HEK293 (cell line): ENCODE results near the gene SURF1.

Experiments
- CTCF ChIA-PET: fragments of 350-600 bp; formaldehyde crosslinking; extraction: SDS; loops from one replicate; lab custom pipeline; 2021; ENCODE audit warnings: antibody characterized with exemption; lab: Yijun Ruan, JAX
- POLR2A ChIA-PET: fragments of 300-600 bp; formaldehyde crosslinking; extraction: SDS; loops from one replicate; lab custom pipeline; 2020; ENCODE audit warnings: antibody characterized with exemption, inconsistent platforms; lab: Yijun Ruan, JAX
- H3K27ac ChIP-seq: fragments of 200-500 bp; sonication (Bioruptor generic); 2 replicates; pipeline ENCODE4 v1.5.1; 2014; ENCODE audit warnings: low read depth, low read length, control low read depth, inconsistent platforms; ENCODE audit errors: extremely low read depth
- H3K36me3 ChIP-seq, 2 experiments: fragments of 200-500 bp in 1 of 2; sonication (Bioruptor generic) in 1 of 2; 1 replicate in 1 of 2; 2 replicates in 1 of 2; pipeline ENCODE4 v1.5.1; 2014 to 2017; ENCODE audit warnings: inconsistent platforms in 2 of 2, low read length in 2 of 2; ENCODE audit not compliant: control insufficient read depth in 2 of 2, insufficient read depth in 1 of 2
- H3K4me1 ChIP-seq: fragments of 200-500 bp; sonication (Bioruptor generic); 2 replicates; pipeline ENCODE4 v1.5.1; 2014; ENCODE audit warnings: mild to moderate bottlenecking, low read length, inconsistent platforms; ENCODE audit not compliant: control insufficient read depth, insufficient read depth
- H3K4me3 ChIP-seq: 2 replicates; pipeline ENCODE4 v1.5.1; 2011; ENCODE audit warnings: low read depth, mild to moderate bottlenecking, control low read depth, low read length, moderate library complexity
- H3K9me3 ChIP-seq: fragments of 200-500 bp; sonication (Bioruptor generic); 2 replicates; pipeline ENCODE4 v1.5.1; 2014; ENCODE audit warnings: low read depth, low read length, inconsistent platforms; ENCODE audit not compliant: control insufficient read depth, insufficient read depth
- IKZF3 ChIP-seq: fragments of 450-650 bp; IDR thresholded peaks from 2 replicates; pipeline ENCODE4 v1.5.0; 2018; ENCODE audit warnings: missing biosample characterization, mild to moderate bottlenecking, missing genetic modification characterization, moderate library complexity
- PRDM4 ChIP-seq: fragments of 450-650 bp; formaldehyde crosslinking; IDR thresholded peaks from 2 replicates; pipeline ENCODE4 v1.5.1; 2017; ENCODE audit warnings: missing biosample characterization, missing genetic modification characterization
- TSHZ1 ChIP-seq: fragments of 450-650 bp; formaldehyde crosslinking; IDR thresholded peaks from 2 replicates; pipeline ENCODE4 v1.5.1; 2016; ENCODE audit warnings: missing biosample characterization, missing genetic modification characterization, borderline replicate concordance
- ZBTB21 ChIP-seq: fragments of 450-650 bp; formaldehyde crosslinking; IDR thresholded peaks from 2 replicates; pipeline ENCODE4 v1.5.1; 2017; ENCODE audit warnings: missing biosample characterization, missing genetic modification characterization
- ZFP37 ChIP-seq: fragments of 450-650 bp; formaldehyde crosslinking; IDR thresholded peaks from 2 replicates; pipeline ENCODE4 v1.5.1; 2016; ENCODE audit warnings: missing biosample characterization, missing genetic modification characterization
- ZNF157 ChIP-seq: fragments of 450-650 bp; formaldehyde crosslinking; IDR thresholded peaks from 2 replicates; pipeline ENCODE4 v1.5.1; 2016; ENCODE audit warnings: missing biosample characterization, missing genetic modification characterization
- ZNF423 ChIP-seq: fragments of 450-650 bp; formaldehyde crosslinking; IDR thresholded peaks from 2 replicates; pipeline ENCODE4 v1.5.1; 2016; ENCODE audit warnings: missing biosample characterization, missing genetic modification characterization
- ZNF48 ChIP-seq: fragments of 450-650 bp; formaldehyde crosslinking; IDR thresholded peaks from 2 replicates; pipeline ENCODE4 v1.5.1; 2016; ENCODE audit warnings: missing biosample characterization, missing genetic modification characterization
- ZNF529 ChIP-seq: fragments of 450-650 bp; formaldehyde crosslinking; IDR thresholded peaks from 2 replicates; pipeline ENCODE4 v1.5.1; 2017; ENCODE audit warnings: missing genetic modification characterization, missing biosample characterization; ENCODE audit not compliant: insufficient replicate concordance
- ZNF530 ChIP-seq: fragments of 450-650 bp; formaldehyde crosslinking; IDR thresholded peaks from 2 replicates; pipeline ENCODE4 v1.5.1; 2016; ENCODE audit warnings: low read depth, missing biosample characterization, missing genetic modification characterization
- ZNF585B ChIP-seq: fragments of 450-650 bp; formaldehyde crosslinking; IDR thresholded peaks from 2 replicates; pipeline ENCODE4 v1.5.1; 2016; ENCODE audit warnings: missing biosample characterization, missing genetic modification characterization
- ZNF600 ChIP-seq: fragments of 450-650 bp; formaldehyde crosslinking; IDR thresholded peaks from 2 replicates; pipeline ENCODE4 v1.5.1; 2016; ENCODE audit warnings: missing biosample characterization, missing genetic modification characterization
- TF ChIP-seq, protein P1 (sequence below): fragments of 450-650 bp; formaldehyde crosslinking; conservative IDR thresholded peaks from 2 replicates; pipeline ENCODE4 v1.5.1; 2016; ENCODE audit warnings: low read depth, missing biosample characterization, missing genetic modification characterization

The SURF1 gene

GRCh38 chr9:133404454-133405002 lies 48.2 kb upstream of the SURF1 start:
- no peak overlapping the region for H3K4me3 ChIP-seq
- TF ChIP-seq ZNF157 (tag by site-specific recombination) (no peak), PRDM4 (tag by site-specific recombination) (no peak), TSHZ1 (tag by site-specific recombination) (no peak), ZNF48 (tag by site-specific recombination) (no peak), ZNF530 (tag by site-specific recombination) (no peak), ZNF529 (tag by site-specific recombination) (no peak), ZNF585B (no peak), IKZF3 (tag by site-specific recombination) (no peak), ZBTB21 (tag by site-specific recombination) (no peak), ZFP37 (no peak), ZNF423 (no peak), ZNF600 (tag by site-specific recombination) (no peak)
- TF ChIP-seq, protein P1, sequence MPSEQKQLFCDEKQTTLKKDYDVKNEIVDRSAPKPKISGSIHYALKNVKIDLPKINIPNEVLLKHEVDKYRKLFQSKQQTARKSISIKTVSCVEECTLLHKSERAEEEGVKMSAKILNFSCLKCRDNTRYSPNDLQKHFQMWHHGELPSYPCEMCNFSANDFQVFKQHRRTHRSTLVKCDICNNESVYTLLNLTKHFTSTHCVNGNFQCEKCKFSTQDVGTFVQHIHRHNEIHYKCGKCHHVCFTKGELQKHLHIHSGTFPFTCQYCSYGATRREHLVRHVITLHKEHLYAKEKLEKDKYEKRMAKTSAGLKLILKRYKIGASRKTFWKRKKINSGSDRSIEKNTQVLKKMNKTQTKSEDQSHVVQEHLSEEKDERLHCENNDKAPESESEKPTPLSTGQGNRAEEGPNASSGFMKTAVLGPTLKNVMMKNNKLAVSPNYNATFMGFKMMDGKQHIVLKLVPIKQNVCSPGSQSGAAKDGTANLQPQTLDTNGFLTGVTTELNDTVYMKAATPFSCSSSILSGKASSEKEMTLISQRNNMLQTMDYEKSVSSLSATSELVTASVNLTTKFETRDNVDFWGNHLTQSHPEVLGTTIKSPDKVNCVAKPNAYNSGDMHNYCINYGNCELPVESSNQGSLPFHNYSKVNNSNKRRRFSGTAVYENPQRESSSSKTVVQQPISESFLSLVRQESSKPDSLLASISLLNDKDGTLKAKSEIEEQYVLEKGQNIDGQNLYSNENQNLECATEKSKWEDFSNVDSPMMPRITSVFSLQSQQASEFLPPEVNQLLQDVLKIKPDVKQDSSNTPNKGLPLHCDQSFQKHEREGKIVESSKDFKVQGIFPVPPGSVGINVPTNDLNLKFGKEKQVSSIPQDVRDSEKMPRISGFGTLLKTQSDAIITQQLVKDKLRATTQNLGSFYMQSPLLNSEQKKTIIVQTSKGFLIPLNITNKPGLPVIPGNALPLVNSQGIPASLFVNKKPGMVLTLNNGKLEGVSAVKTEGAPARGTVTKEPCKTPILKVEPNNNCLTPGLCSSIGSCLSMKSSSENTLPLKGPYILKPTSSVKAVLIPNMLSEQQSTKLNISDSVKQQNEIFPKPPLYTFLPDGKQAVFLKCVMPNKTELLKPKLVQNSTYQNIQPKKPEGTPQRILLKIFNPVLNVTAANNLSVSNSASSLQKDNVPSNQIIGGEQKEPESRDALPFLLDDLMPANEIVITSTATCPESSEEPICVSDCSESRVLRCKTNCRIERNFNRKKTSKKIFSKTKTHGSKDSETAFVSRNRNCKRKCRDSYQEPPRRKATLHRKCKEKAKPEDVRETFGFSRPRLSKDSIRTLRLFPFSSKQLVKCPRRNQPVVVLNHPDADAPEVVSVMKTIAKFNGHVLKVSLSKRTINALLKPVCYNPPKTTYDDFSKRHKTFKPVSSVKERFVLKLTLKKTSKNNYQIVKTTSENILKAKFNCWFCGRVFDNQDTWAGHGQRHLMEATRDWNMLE, result no peak
- peaks cover 5 to 74% of the 10 kb centered on the region in 2 experiments; a peak in 2 of 3 replicates for H3K36me3 ChIP-seq
- no peaks in the 10 kb centered on the region for H3K9me3 ChIP-seq
- ChIA-PET CTCF (interaction anchor here (0.6 to 4.8 kb wide), 16 partner anchors 9 to 487 kb away, joined by 3 to 24 read pairs (median 4); no protein-coding TSS in a partner anchor), POLR2A (interaction anchor here (1.0 to 1.3 kb wide), 3 partner anchors 27 to 57 kb away, joined by 3 read pairs; partner anchors contain the start of genes MED22 and RPL7A)
- H3K27ac ChIP-seq, result no peak overlapping the region
- H3K4me1 ChIP-seq, result no peaks in the 10 kb centered on the region
